ENCODE results near the gene FERD3L. TPM values are rescaled to one million over a fixed set of nuclear protein-coding genes. Genes with fewer than 3 reads are reported as not detected.

The FERD3L gene
- total RNA-seq, 2 donors from 2014 or later: not detected

DNA sequence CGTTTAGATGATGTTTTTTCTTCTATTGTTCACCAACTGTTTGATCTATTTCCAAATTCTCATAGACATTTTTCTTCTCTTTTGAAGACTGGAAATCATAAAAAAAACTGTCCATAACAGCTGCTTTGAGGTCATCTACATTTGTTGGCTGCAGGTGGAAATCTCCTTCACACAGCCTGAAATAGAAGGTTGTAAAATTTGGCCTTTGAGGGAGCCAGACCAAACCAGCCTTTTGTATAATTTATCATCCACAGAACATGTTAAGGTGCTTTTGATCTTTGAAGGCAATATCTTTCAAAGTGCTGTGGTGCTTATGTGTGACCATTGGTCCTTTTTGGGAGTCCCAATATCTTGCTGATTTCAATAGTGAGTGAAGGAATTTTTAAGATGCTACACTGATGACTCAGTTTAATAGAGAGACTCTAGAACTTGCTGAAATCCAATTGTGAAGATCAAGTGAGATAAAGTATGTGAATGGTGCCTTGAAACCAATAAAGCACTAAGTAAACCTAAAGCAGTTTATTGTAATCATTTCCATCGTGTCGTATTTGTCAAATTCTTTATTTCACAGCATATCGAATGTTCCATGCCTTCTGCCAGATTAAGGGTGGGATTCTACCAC lies 5.4 kb downstream of the FERD3L start:
- TF ChIP-seq, protein P1, sequence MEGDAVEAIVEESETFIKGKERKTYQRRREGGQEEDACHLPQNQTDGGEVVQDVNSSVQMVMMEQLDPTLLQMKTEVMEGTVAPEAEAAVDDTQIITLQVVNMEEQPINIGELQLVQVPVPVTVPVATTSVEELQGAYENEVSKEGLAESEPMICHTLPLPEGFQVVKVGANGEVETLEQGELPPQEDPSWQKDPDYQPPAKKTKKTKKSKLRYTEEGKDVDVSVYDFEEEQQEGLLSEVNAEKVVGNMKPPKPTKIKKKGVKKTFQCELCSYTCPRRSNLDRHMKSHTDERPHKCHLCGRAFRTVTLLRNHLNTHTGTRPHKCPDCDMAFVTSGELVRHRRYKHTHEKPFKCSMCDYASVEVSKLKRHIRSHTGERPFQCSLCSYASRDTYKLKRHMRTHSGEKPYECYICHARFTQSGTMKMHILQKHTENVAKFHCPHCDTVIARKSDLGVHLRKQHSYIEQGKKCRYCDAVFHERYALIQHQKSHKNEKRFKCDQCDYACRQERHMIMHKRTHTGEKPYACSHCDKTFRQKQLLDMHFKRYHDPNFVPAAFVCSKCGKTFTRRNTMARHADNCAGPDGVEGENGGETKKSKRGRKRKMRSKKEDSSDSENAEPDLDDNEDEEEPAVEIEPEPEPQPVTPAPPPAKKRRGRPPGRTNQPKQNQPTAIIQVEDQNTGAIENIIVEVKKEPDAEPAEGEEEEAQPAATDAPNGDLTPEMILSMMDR (IDR thresholded peaks at IDR 0.05): no peak
- no peak overlapping the region for H3K4me3 ChIP-seq
- DNase-seq (ENCODE audit: low spot score) (no peak), ATAC-seq (ENCODE audit: insufficient number of reproducible peaks, low FRiP score, low read depth) (no peak)
- H3K36me3 ChIP-seq: no peaks in the 10 kb centered on the region
- H3K27ac ChIP-seq: no peak overlapping the region
- H3K4me1 ChIP-seq (ENCODE audit: control insufficient read depth in 1 of 2, low read depth in 2 of 2): peaks cover 0 to 7% of the 10 kb centered on the region in 2 donors
- H3K27me3 ChIP-seq (replicated peaks; ENCODE audit: insufficient read depth): no peaks in the 10 kb centered on the region
- H3K9me3 ChIP-seq: no peaks in the 10 kb centered on the region

DNA sequence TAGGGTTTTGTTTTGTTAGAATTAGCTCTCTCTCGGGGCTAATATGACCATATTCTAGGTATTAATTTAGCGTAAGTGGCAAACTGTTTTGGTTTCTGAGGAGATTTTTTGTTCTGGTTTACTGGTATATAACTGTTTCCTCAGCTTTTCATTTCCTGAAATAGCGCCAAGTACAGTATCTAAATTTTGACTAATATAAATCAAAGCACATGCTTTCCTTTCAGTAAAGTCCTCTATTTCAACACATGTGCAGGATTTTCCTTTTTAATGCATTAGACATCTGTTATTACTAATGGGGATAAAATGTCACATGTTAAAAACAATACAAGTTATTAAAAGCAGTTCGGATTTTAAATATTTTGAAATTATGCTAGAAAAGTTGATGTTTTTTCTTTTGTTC lies 11.3 kb downstream of the FERD3L start:
- ATAC-seq (ENCODE audit: insufficient number of reproducible peaks, low FRiP score, low read depth): no peak
- no peak overlapping the region for H3K27ac ChIP-seq
- no peaks in the 10 kb centered on the region for H3K4me1 ChIP-seq (ENCODE audit: control insufficient read depth in 1 of 2, low read depth in 2 of 2)
- no peak overlapping the region for H3K4me3 ChIP-seq
- no peaks in the 10 kb centered on the region for H3K36me3 ChIP-seq
- DNase-seq (ENCODE audit: low spot score): no peak
- TF ChIP-seq, protein P1 (IDR thresholded peaks at IDR 0.05): no peak
- H3K9me3 ChIP-seq: no peaks in the 10 kb centered on the region
- no peaks in the 10 kb centered on the region for H3K27me3 ChIP-seq (replicated peaks; ENCODE audit: insufficient read depth)

DNA sequence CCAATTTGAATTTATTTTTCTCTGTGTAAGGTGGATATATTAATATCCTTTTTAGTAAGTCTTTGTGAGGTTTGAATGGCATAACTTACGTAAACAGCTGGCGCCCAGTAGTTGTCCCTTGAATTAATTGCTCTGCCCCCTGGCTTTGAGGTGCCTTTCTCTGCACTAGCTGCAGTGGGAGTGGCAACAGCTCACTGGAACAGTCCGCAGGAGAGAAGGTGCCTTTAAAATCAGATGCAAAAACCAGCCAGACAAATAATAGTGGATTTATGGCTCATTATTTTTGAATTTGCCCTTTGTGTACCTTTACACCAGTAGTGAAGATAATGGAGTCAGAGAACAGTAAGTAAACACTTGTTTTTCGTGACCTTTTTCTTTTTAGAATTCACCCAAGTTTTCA lies 11.8 kb downstream of the FERD3L start:
- H3K27me3 ChIP-seq (replicated peaks; ENCODE audit: insufficient read depth): no peaks in the 10 kb centered on the region
- no peaks in the 10 kb centered on the region for H3K9me3 ChIP-seq
- H3K27ac ChIP-seq: no peak overlapping the region
- ATAC-seq (ENCODE audit: insufficient number of reproducible peaks, low FRiP score, low read depth): no peak
- TF ChIP-seq, protein P1 (IDR thresholded peaks at IDR 0.05): no peak
- no peaks in the 10 kb centered on the region for H3K36me3 ChIP-seq
- no peak for DNase-seq (ENCODE audit: low spot score)
- no peak overlapping the region for H3K4me3 ChIP-seq
- no peaks in the 10 kb centered on the region for H3K4me1 ChIP-seq (ENCODE audit: control insufficient read depth in 1 of 2, low read depth in 2 of 2)

DNA sequence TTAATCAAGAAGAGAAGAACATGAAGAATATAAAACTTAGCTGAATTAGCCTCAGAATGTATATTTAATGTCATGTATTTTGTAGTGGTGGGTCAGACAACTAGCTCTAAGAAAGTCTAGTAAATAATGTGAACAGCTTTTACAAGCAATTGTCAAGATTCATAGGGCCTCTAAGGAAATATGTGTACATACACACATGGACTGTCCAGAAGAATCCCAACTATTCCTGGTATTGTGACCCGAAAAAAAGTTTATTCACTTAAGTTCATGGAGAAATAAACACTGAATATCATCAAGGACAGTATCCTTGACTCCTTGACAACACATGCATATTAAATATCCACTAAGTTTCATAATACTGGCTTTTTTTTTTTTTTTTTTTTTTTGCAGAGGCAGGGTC lies 16.4 kb downstream of the FERD3L start:
- ATAC-seq (ENCODE audit: insufficient number of reproducible peaks, low FRiP score, low read depth): no peak

DNA sequence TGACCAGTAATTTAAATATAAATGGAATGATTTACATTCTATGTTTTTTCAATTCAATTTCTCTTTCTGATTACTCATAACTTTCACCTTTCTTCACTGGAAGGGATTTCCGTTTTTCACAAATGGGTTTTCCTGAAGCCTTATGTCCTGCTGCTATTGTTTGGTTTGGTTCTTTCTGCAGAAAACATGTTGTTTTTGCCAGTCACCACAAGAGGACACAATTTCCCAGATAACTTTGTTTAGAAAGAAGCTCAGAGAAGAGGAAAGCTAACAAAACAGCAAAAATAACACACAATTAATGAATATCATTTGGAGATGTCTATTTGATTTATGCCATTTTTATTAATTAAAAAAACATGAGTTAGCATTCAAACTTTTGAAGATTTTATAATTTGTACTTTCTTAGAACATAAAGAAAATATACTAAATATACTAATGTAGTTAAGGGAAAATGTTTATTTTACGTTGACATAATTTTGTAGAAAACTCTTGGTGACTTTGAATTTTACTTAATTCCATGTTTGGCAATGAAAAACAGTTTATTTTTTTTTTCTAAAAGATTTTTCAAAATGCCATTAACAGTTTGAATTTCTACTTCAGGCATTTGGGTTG lies 23.1 kb downstream of the FERD3L start:
- Histone ChIP-seq H3K27me3 (replicated peaks; ENCODE audit: insufficient read depth) (no peaks in the 10 kb centered on the region), H3K36me3 (no peaks in the 10 kb centered on the region), H3K9me3 (no peaks in the 10 kb centered on the region), H3K4me3 (no peak overlapping the region), H3K4me1 (ENCODE audit: control insufficient read depth in 1 of 2, low read depth in 2 of 2) (peaks cover 0 to 3% of the 10 kb centered on the region in 2 donors), H3K27ac (no peak overlapping the region)
- TF ChIP-seq, protein P1 (IDR thresholded peaks at IDR 0.05): peak; percentile 44
- no peak for ATAC-seq (ENCODE audit: insufficient number of reproducible peaks, low FRiP score, low read depth)
- no peak for DNase-seq (ENCODE audit: low spot score)

More for the DNA sequence above, 16.4 kb downstream of the FERD3L start:
- no peaks in the 10 kb centered on the region for H3K4me1 ChIP-seq (ENCODE audit: control insufficient read depth in 1 of 2, low read depth in 2 of 2)
- TF ChIP-seq, protein P1 (IDR thresholded peaks at IDR 0.05): no peak
- DNase-seq (ENCODE audit: low spot score): no peak
- no peaks in the 10 kb centered on the region for H3K9me3 ChIP-seq
- H3K4me3 ChIP-seq: no peak overlapping the region
- no peaks in the 10 kb centered on the region for H3K27me3 ChIP-seq (replicated peaks; ENCODE audit: insufficient read depth)
- no peak overlapping the region for H3K27ac ChIP-seq
- H3K36me3 ChIP-seq: no peaks in the 10 kb centered on the region
